SK-N-SH (cell line): ENCODE data around the gene SFXN3.

Experiments used
- CTCF ChIP-seq: fragments of 200-600 bp; sonication (generic); IDR thresholded peaks from 2 replicates; pipeline ENCODE4 v1.6.1; 2017; ENCODE audit warnings: antibody characterized with exemption, mild to moderate bottlenecking, moderate library complexity
- ELF1 ChIP-seq: IDR thresholded peaks from 2 replicates; pipeline ENCODE4 v1.4.0; 2012
- EP300 ChIP-seq, 2 experiments: IDR thresholded peaks; 2 replicates each; pipeline versions ENCODE4 v1.4.0 to v1.6.1; 2012; ENCODE audit warnings: borderline replicate concordance in 1 of 2, low read depth in 1 of 2, low read length in 1 of 2
- FOSL2 ChIP-seq: IDR thresholded peaks from 2 replicates; pipeline ENCODE4 v1.4.0; 2012; ENCODE audit warnings: low read depth, mild to moderate bottlenecking, moderate library complexity, borderline replicate concordance
- FOXM1 ChIP-seq: IDR thresholded peaks from 2 replicates; pipeline ENCODE4 v1.4.0; 2012; ENCODE audit warnings: low read depth, mild to moderate bottlenecking
- JUND ChIP-seq: IDR thresholded peaks from 2 replicates; pipeline ENCODE4 v1.4.0; 2012
- POLR2AphosphoS5 ChIP-seq: IDR thresholded peaks from 2 replicates; pipeline ENCODE4 v1.6.1; 2012; ENCODE audit warnings: low read depth, low read length
- RFX5 ChIP-seq: IDR thresholded peaks from 2 replicates; pipeline ENCODE4 v1.6.1; 2012; ENCODE audit warnings: mild to moderate bottlenecking, improper control_type of control experiment, low read length
- SIN3A ChIP-seq: IDR thresholded peaks from 2 replicates; pipeline ENCODE4 v1.6.1; 2012; ENCODE audit warnings: low read depth, mild to moderate bottlenecking, low read length, moderate library complexity, borderline replicate concordance
- TCF12 ChIP-seq: IDR thresholded peaks from 2 replicates; pipeline ENCODE4 v1.4.0; 2012
- USF2 ChIP-seq: fragments of 150-350 bp; IDR thresholded peaks from 2 replicates; pipeline ENCODE4 v1.6.1; 2017; ENCODE audit warnings: antibody characterized with exemption, low read length, low read depth, borderline replicate concordance
- TF ChIP-seq, protein P1 (sequence below): IDR thresholded peaks from 2 replicates; pipeline ENCODE4 v1.6.1; 2012; ENCODE audit warnings: mild to moderate bottlenecking, low read depth, low read length, moderate library complexity
- TF ChIP-seq, protein P2 (sequence below): IDR thresholded peaks from 2 replicates; pipeline ENCODE4; 2012
- TF ChIP-seq, protein P3 (sequence below): fragments of 150-350 bp; IDR thresholded peaks from 2 replicates; pipeline ENCODE4 v1.6.1; 2016; ENCODE audit warnings: mild to moderate bottlenecking, low read depth, low read length

DNA sequence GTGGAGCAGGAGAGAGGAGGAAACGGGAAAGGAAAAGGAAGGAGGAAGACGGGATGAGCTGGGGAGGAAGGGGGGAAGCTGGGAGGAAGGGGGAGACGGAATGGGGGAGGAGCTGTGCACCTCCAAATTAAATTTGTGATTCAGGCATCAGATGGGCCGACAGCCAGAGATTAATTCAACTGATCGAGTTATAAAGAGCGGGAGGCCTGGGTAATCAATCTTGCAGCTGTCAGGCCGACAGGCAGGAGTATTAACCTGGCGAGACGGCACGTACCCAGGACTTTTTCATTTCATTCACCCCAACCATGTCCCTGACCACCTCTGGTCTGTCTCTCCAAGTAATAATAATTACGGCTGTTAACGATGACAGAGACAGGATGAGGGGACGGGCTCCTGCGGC, 56.9 kb downstream of the SFXN3 start:
- TF ChIP-seq, protein P1, sequence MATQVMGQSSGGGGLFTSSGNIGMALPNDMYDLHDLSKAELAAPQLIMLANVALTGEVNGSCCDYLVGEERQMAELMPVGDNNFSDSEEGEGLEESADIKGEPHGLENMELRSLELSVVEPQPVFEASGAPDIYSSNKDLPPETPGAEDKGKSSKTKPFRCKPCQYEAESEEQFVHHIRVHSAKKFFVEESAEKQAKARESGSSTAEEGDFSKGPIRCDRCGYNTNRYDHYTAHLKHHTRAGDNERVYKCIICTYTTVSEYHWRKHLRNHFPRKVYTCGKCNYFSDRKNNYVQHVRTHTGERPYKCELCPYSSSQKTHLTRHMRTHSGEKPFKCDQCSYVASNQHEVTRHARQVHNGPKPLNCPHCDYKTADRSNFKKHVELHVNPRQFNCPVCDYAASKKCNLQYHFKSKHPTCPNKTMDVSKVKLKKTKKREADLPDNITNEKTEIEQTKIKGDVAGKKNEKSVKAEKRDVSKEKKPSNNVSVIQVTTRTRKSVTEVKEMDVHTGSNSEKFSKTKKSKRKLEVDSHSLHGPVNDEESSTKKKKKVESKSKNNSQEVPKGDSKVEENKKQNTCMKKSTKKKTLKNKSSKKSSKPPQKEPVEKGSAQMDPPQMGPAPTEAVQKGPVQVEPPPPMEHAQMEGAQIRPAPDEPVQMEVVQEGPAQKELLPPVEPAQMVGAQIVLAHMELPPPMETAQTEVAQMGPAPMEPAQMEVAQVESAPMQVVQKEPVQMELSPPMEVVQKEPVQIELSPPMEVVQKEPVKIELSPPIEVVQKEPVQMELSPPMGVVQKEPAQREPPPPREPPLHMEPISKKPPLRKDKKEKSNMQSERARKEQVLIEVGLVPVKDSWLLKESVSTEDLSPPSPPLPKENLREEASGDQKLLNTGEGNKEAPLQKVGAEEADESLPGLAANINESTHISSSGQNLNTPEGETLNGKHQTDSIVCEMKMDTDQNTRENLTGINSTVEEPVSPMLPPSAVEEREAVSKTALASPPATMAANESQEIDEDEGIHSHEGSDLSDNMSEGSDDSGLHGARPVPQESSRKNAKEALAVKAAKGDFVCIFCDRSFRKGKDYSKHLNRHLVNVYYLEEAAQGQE, result no peak
- TF ChIP-seq USF2 (no peak), CTCF (no peak), SIN3A (no peak), FOXM1 (no peak), TCF12 (no peak), JUND (no peak), ELF1 (no peak), POLR2AphosphoS5 (no peak), RFX5 (no peak), EP300 (IDR thresholded peaks at IDR 0.05; ENCODE audit: borderline replicate concordance in 1 of 2, low read depth in 1 of 2, low read length in 1 of 2) (peak in 1 of 2 experiments; percentile 66; a peak in 2 of 4 replicates), FOSL2 (no peak)
- TF ChIP-seq, protein P2, sequence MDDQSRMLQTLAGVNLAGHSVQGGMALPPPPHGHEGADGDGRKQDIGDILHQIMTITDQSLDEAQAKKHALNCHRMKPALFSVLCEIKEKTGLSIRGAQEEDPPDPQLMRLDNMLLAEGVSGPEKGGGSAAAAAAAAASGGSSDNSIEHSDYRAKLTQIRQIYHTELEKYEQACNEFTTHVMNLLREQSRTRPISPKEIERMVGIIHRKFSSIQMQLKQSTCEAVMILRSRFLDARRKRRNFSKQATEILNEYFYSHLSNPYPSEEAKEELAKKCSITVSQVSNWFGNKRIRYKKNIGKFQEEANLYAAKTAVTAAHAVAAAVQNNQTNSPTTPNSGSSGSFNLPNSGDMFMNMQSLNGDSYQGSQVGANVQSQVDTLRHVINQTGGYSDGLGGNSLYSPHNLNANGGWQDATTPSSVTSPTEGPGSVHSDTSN, result peak; percentile 16; the same call in 1 of the 2 replicates
- TF ChIP-seq, protein P3, sequence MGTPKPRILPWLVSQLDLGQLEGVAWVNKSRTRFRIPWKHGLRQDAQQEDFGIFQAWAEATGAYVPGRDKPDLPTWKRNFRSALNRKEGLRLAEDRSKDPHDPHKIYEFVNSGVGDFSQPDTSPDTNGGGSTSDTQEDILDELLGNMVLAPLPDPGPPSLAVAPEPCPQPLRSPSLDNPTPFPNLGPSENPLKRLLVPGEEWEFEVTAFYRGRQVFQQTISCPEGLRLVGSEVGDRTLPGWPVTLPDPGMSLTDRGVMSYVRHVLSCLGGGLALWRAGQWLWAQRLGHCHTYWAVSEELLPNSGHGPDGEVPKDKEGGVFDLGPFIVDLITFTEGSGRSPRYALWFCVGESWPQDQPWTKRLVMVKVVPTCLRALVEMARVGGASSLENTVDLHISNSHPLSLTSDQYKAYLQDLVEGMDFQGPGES, result no peak
